ENCODE results near the gene MTMR1. TPM values are rescaled to one million over a fixed set of nuclear protein-coding genes. Genes with fewer than 3 reads are reported as not detected.

MTMR1 gene
- total and polyA plus RNA-seq, 9 of the 15 experiments (the other 6 are each of a cell fraction or from before 2014, with no cell fraction given): 0.96 to 35.4 (median 22.4) TPM

GRCh38 chrX:150648296-150648940 lies 44.8 kb upstream of the MTMR1 start:
- H4K20me1 ChIP-seq (replicated peaks; ENCODE audit: control insufficient read depth, insufficient read depth, low read length): no peaks in the 10 kb centered on the region
- ATAC-seq (no peak), FAIRE-seq (no peak), DNase-seq (ENCODE audit: extremely low read depth in 1 of 4, low spot score in 3 of 4) (no peak)
- no TSS peak for BruUV-seq (replicated peaks)
- no peak overlapping the region for H3K27ac ChIP-seq (ENCODE audit: extremely low read depth, low read depth, low read length)
- in situ Hi-C loops (cut with MboI) (no loop called here), intact Hi-C loops (cut with micrococcal nuclease) (no loop called here)
- TF ChIP-seq CHD2 (IDR thresholded peaks at IDR 0.05; ENCODE audit: low read depth, low read length) (no peak), SFPQ (IDR thresholded peaks at IDR 0.05; ENCODE audit: low read depth, low read length) (no peak), TAF15 (IDR thresholded peaks at IDR 0.05; ENCODE audit: low read depth, low read length) (no peak), ZNF609 (CRISPR knock-in tag; IDR thresholded peaks at IDR 0.05; ENCODE audit: borderline replicate concordance) (no peak), ZBTB1 (CRISPR knock-in tag; IDR thresholded peaks at IDR 0.05; ENCODE audit: borderline replicate concordance, low read depth) (no peak), ZNF124 (CRISPR knock-in tag; IDR thresholded peaks at IDR 0.05) (no peak), ZNF212 (CRISPR knock-in tag; IDR thresholded peaks at IDR 0.05) (no peak), LARP7 (IDR thresholded peaks at IDR 0.05) (no peak), TEAD1 (CRISPR knock-in tag; IDR thresholded peaks at IDR 0.05) (no peak), KLF16 (IDR thresholded peaks at IDR 0.05) (no peak), TCF3 (CRISPR knock-in tag; IDR thresholded peaks at IDR 0.05) (no peak), FOSL1 (tag; conservative IDR thresholded peaks at IDR 0.05) (no peak), CBX3 (IDR thresholded peaks at IDR 0.05; ENCODE audit: borderline replicate concordance in 1 of 2, low read length in 2 of 2) (no peak)
- ChIA-PET CTCF (ENCODE audit: low intra/inter-chr PET ratio) (no interaction called here), POLR2A (interaction anchor here (0.7 to 1.0 kb wide), 2 partner anchors 9 to 1120 kb away, joined by 3 read pairs; no protein-coding TSS in a partner anchor)
- no peaks in the 10 kb centered on the region for H3K4me1 ChIP-seq (replicated peaks in 1 of 2; ENCODE audit: control insufficient read depth in 2 of 2, insufficient read depth in 2 of 2, low read length in 2 of 2)
- no peak overlapping the region for H3K4me2 ChIP-seq (ENCODE audit: insufficient read depth, low read length)
- WGBS (ENCODE audit: insufficient coverage, low coverage, missing lambda C conversion rate): 41% methylated on average over 4 of the region's 4 CpGs
- H3K9ac ChIP-seq (ENCODE audit: insufficient read depth in 1 of 2, low read depth in 2 of 2, low read length in 2 of 2): no peak overlapping the region
- no peak overlapping the region for H2AFZ ChIP-seq (ENCODE audit: low read depth, low read length)
- no peaks in the 10 kb centered on the region for H3K27me3 ChIP-seq (ENCODE audit: control insufficient read depth in 2 of 2, insufficient read depth in 2 of 2, low read length in 2 of 2)
- H3K9me3 ChIP-seq (replicated peaks; ENCODE audit: control insufficient read depth, insufficient read depth, low read depth, low read length): no peaks in the 10 kb centered on the region
- no peaks in the 10 kb centered on the region for H3K79me2 ChIP-seq (ENCODE audit: control insufficient read depth, insufficient read depth, low read length)
- no peaks in the 10 kb centered on the region for H3K9me1 ChIP-seq (ENCODE audit: control insufficient read depth, insufficient read depth, low read length)
- H3K4me3 ChIP-seq: no peak overlapping the region
- peaks cover 5% of the 10 kb centered on the region; the same call in 2 of the 3 replicates for H3K36me3 ChIP-seq (ENCODE audit: control insufficient read depth, insufficient read depth, low read length)
